Posterior vena cava (tissue), 2 donors: ENCODE data around the gene KPTN. TPM values are rescaled to one million over a fixed set of nuclear protein-coding genes. Genes with fewer than 3 reads are reported as not detected.
"Not testable (repeated sequence)": the region's sequence is repeated elsewhere in the genome, so short reads cannot be mapped to it uniquely, and the experiment has no call there.

Source experiments
- DNase-seq: peaks from one replicate; pipeline ENCODE4 v3.0.0-alpha.2; 2020; ENCODE audit warnings: low spot score
- intact Hi-C, 2 donors: fragments of 100-400 bp; cut with DNase I; formaldehyde crosslinking; loops; one replicate each; pipeline versions ENCODE4 v1.14.1 to v1.14.2; 2022 to 2023
- total RNA-seq, 2 donors: library from RNA; stranded (reverse); fragmentation: NEBNext Ultra II Directional; extraction: Animal tissue kit (Norgen Biotek cat#: 25700); gene quantifications; one replicate each; pipeline ENCODE4 v1.2.1, GENCODE V29; 2021
- donor health status: DM: yes; HTN: yes; CAD: no.
- donor health status: DM: yes; HTN: yes; CAD: no.

The KPTN gene
- total RNA-seq, 2 donors from 2014 or later: 6.5 to 7.9 TPM

DNA sequence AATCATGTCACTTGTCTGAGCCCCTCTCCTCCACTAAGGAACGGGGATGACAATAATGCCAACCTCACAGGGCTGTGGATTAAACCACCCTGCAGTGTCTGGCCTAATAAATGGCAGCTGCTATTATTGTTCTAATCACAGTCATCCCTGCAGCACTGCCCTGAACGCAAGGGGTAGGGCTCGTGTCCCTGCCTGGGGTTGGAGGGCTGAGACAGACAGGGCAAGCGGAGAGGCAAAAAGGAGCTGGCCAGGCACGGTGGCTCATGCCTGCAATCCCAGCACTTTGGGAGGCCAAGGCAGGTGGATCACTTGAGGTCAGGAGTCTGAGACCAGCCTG is 10.2 kb upstream of the KPTN start:
- intact Hi-C loops: no loop called here
- DNase-seq: no peak

DNA sequence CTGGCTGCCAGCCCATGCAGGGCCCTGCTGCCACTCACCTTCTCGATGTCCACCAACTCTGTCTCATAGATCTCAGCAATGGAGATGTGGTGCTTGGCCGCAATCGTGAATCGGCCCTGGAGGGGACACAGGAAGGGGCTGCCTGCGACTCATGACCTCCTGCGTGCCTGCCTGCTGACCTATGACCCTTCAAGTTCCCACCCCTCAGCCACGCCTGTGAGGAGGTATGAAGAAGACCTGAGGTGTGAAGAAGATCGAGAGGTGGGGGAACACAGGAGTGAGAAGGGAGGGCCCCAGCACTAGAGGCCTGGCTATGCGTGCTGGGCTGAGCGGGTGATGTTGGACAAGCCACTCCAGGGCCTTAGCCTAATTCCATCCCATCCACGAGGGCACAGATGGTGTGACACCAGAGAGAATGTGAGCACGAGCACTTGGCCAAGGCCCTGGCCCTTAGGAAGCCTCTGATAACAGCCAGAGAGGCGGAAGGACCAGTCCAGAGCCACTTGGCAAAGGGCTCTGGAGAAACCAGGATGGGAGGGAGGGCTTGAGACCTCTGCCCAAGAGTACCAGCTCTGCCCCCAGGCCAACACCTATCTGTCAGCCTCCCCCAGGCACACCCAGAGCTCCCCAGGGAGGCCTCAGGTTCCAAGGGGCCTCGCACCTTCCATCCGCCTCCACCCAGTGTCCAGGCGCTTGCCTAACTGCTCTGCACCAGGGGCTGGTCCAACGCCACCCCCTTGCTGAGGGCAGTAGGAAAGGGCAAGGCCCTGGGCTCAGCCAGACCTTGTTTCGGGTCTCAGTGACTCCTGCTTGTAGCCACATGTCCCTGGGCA is 9.6 kb upstream of the KPTN start:
- intact Hi-C loops: no loop called here
- peak; percentile 75 for DNase-seq

DNA sequence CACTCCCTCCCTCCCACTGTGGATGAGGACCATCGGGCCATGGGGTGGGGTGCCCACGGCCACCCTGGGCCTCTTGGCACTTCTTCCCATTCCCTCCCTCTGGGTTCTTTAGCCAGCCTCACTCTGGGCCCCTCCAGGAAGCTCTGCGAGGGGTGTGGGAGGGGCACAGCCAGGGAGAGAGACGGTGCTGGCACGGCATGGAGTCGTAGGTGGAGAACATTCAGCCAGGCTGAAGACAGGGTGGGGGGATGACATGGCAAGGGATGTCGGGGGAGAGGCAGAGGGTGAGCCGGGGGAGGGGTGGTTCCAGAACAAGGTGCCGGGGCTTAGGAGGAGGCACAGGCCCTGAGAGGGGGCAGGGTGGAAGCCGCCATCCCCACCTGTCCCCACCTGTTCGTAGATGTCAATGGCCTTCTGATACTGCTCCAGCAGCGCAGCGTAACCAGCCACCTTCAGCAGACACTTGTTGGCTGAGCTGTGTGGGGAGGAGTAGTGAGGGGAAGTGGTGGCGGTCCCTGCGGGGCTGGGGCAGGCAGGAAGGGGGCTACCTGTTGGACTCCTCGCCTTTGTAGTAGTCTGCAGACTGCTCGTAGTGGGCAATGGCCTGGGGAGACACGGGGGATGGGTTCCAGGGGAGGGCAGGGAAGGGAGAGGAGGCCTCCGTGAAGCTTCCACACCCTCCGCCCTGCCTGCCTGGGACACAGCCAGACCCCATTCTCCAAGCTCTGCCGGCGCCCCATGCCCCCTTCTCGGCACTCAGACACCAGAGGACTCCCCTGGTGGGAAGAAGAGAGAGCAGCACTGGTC is 8.8 kb upstream of the KPTN start:
- intact Hi-C loops: no loop called here
- peak; percentile 66 for DNase-seq

DNA sequence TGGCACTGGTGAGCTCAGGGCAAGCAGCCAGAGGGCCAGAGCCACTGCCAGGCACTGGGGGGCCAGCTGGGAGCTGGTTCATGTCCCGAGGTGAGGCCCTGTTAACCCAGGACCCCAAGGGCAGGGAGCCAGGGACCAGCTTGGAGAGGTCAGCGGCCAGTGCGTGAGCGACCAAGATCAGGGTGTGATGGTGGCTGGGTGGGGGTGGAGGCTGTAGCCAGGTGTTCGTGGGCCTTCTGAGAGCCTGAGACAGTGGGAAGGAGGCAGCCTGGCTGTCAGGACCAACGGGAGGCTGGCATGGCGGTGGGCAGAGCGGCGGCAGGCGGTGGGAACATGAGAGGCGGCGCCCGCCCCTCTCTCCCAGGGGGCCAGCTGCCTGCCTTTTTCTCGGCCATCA is 8.1 kb upstream of the KPTN start:
- intact Hi-C loops: no loop called here
- peak; percentile 78 for DNase-seq

DNA sequence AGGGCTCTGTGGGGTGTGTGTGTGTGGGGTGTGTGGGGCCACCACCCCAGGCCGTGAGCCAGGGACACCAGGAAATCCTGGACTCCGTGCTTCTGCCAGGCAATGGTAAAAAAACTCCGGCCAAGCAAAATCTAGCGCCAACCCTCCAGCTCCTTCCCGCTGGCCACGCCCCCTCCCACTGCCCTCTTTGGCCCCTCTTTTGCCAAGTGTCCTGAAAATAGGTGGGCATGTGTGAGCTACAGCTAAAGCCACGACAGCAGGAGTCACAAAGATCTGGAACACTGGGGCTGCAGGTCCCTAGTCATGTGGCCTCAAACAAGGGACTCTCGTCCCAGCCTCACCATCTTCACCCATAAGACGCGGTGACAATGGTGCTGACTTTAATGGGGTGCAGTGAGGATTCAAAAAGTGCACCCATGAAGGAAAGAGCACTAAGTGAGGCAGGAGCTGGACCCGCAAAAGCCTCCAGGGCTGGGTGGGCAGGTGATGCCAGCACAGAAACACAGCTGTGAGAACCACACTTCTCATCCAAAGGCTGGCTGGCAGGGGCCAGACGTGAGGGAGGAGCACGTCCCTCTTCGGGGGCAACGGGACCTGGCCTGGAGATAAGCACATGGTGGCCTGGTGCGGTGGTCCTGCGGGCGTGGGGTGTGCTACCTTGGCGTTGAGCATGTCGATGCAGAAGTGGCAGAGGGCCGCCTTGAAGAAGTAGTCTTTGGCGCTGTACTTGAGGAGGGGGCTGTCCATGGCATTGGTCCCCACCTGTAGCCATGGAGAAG is 7.5 kb upstream of the KPTN start:
- DNase-seq: peak; percentile 60
- intact Hi-C loops: no loop called here

DNA sequence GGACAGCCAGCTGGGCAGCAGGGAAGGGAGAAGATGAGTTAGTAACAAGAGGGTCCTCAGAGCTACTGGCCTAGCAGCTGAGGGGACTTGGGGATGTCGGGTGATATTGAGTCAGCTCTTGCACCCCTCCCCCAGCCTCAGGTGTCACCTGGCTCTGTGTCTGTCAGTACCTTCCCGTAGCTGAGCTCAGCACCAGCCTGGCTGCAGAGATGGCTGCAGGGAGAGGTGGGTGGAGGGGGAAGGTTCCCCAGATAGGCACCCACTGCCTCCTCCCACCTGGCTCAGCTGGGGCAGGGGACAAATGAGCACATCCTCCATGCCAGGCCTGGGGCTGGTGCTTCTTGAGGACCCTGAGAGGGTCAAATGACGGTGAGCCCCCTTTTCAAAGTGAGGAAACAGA is 6.8 kb upstream of the KPTN start:
- intact Hi-C loops: no loop called here
- DNase-seq: peak; percentile 71

DNA sequence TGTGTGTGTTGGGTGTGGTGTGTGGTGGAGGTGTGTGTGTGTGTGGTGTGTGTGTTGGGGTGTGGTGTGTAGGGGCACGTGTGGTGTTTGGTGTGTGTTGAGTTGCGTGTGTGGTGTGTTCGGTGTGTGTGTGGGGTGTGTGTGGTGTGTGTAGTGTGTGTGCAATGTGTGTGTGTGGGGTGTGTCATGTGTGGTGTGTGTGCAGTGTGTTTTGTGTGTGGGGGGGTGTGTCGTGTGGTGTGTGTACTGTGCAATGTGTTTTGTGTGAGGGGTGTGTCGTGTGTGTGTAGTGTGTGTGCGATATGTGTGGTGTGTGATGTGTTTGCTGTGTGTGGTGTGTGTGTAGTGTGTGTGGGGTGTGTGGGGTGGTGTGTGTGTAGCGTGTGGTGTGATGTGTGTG is 6.0 kb upstream of the KPTN start:
- intact Hi-C loops: no loop called here
- DNase-seq: no peak

DNA sequence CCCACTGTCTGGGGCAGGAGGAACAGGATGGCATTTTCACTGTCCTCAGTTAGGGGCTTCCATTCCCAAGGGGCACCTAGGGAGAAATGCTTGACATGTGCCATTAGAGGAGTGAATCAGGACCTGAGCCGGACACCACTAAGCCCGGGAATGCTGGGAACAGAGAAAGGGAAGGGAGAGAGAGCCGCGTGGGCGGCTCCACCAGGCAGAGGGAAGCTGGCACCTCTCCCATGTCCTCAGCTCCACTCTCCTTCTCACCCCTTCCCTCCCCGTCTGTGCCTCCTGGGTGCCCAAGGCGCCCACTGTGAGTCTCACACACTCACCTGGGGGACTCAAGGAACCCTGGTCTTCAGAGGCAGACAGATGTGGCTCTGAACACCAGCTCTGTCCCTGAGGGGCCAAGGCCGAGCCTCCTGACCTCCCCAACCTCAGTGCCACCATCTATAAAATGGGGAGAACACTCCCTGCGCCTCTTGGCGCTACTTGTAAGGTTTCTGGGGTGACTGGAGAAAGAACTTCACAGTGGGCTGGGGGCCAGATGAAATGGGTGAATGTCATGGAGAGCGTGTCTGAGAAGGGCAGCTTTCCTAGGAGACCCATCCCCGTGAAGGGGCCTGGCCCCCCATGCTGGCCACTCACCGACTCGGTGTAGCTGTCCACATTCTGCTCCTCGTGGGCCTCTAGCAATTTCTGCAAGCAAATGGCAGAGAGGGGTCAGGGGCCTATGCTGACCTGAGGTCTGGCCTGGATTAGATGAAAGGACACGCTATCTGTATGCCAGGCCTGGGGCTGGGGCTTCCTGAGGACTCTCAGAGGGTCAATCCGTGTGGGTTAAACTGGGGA is 5.3 kb upstream of the KPTN start:
- peak; percentile 70 for DNase-seq

DNA sequence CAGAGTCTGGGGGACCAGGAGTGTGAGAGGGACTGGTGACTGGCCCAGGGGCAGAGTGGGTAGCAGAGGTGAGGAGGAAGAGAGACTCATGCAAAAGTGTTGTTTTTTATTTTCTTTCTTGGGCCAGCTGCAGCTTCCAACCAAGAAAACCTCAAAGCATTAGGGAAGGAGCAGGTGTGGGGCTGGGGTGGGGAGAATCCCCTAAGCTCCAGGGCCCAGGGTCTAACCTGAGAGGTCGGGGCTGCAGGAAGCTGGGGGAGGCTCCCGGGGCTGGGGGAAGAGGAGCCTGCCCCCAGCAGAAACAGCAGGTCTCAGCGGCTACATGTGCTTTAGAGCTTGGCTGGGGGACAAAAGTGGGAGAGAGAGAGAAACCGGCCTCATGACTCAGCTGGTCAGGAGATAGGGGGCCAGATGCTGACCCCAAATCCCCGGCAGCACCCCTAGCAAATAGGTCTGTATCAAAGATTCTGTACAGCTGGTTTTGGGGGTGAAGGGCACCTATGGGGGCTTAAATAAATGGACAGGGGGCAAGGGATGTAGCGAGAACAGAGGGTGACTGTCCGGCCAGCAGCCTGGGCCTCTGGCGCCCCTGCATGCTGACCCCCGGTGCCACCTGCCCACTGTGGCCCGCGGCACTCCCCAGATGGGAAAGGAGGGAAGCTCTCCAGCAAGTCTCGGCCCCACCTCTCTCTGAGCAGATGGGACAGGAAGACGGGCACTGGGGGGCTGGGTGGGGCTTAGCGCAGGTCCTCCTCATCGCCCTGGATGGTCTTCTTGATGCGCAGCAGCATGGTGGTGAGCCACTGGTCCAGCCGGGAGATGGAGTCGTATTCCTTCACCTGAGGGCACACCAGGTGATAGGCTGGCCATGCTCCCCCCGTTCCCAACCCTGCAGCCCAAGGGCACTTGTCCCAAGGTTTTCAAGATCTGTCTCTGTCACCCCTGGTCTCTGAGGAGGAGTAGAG is 3.8 kb upstream of the KPTN start:
- DNase-seq: no peak
- intact Hi-C loops: no loop called here

More for the DNA sequence above, 5.3 kb upstream of the KPTN start:
- intact Hi-C loops: no loop called here

DNA sequence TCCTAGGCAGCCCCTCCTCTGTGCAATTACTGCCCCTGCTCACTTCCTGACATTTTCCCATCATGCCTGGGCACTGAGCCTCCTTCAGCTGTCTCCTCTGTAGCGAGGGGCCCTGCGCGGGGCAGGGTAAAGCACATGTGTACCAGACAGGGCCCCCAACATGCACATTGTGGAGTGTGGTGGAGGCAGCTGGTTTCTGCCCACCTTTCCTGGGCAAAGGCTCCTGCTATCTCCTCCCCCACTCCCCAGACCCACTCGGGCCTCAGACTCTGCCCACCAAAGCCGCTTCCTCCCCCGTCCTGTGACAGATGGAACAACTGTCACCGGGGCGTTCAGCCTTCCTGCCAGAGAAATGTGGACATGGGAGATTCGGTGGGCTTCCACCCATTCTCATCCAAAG is 2.9 kb upstream of the KPTN start:
- intact Hi-C loops: no loop called here
- peak; percentile 58 for DNase-seq

DNA sequence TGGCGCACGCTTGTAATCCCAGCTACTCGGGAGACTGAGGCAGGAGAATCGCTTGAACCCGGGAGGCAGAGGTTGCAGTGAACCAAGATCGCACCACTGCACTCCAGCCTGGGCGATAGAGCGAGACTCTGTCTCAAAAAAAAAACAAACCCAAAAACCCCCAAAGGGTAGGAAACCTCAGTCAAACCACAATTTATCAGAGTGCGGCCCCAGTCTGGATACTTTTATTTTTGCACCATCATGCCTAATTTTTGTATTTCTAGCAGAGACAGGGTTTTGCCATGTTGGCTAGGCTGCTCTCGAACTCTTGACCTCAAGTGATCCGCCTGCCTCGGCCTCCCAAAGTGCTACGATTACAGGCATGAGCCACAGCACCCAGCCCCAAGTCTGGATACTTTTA is 2.2 kb upstream of the KPTN start:
- DNase-seq, intact Hi-C loops: not testable (repeated sequence)

DNA sequence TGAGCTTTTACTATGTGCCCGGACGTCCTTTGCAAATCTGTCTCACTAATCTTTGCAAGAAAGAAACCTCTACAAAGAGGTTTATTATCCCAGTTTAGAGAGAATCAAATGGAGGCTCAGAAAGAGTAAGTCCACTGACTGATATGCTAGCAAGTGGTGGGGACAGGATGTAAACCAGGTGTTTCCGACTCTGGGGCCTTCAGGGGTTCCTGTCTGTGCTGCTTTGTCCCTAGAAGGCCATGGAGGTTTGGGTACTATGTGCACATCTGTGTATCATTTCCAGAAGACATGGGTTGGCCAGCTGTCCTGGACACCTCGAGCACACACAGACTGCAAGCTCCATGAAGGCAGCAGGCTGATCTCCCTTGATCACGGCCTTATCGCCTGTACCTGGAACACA is 1.2 kb upstream of the KPTN start:
- intact Hi-C loops: no loop called here
- no peak for DNase-seq

DNA sequence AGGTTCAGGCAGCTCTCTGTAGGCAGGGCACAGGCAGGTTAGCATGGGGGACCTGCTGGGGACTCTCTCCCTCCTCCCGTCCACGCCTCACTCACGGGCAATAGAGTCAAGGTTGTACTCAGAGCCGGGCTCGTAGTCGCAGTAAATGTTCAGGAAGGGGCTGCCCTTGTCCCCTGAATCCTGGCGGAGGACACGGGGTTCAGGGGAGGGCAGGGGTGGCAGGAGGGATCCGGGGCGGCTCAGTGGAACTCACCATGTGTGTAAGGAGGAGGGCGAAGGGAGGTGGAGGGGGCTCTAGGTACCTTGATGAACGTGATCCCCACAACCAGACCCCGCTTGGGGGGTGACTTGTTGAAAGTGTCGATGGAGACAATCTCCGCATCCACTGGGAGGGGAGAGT is 819 bp downstream of the KPTN start:
- no peak for DNase-seq
- intact Hi-C loops: no loop called here

DNA sequence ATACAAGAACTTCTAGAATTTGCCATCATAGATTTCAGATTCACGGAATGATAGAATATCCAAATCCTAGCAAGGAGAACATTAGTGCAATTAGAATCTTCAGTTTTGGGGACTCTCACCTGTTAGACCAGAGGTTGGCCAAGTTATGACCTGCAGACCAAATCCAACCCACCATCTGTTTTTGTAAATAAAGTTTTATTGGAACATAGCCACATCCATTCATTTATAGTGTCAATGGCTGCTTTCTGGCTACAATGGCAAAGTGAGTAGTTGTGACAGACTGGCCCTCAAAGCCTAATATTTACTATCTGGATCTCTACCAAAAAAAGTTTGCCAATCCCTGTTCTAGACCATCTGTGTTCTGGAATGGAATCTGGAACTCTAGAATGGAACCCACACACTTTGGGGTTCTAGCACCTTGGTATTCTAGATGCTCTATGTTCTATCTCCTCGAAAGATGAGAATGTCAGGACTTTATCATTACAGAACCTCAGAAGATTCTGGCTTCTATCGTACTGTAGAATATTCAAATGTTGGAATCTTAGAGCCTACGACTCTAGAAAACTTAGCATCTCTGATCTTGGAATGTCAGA is 2.5 kb downstream of the KPTN start:
- no peak for DNase-seq
- intact Hi-C loops: no loop called here

DNA sequence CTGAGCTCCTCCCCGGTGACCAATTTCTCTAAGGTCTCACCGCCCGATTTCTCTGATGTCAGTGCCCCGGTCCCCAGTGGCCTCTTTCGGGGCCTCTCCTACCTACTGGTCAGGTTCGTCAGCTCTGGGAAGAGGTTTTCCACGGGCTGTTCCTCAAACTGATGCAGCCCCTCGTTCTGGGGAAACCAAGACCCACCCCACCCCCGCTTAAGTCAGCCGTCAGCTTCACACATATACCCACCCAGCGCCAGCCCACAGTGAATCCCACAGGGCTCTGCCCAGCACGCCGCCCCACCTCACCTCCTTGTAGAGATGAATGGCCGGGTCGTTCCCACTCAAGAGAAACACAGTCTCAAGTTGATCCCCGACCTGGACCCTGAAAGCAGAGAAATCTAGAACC is 3.4 kb downstream of the KPTN start:
- intact Hi-C loops: no loop called here

DNA sequence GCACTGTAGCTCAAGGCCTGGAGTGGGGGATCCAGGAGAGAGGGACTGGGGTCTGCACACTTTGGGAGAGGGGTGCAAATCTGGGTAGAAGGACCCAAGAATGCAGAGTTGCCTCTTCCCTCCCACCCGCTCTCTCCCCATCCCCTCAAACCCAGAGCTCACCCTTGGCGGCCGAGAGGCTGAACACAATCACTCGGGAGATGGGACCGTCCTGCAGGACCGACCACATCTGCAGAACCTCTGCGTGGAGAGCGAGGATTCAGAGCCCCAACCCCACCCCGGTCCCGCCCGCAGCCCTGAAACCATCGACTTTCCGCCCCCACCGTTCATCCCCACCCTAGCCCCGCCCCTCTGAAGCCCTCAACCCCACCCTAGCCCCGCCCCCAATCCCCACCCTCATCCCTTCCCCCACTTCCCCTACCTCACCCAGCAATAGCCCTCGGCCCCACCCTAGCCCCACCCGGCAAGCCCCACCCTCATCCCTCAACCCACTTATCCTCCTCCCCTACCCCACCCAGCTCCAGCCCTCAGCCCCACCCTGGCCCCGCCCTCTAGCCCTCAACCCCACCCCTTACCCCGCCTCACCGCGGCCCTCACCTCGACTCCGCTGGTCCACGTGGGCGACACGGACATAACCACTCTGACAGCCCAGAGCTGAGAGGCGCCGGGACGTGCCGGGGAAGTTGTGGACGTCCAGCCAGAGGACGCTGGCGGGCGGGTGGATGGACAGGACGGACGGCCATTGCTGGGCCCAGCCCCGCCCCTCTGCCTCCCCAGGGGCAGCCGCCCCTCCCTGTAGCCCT is 4.1 kb downstream of the KPTN start:
- no peak for DNase-seq
- intact Hi-C loops: no loop called here

More for the DNA sequence above, 3.4 kb downstream of the KPTN start:
- DNase-seq: no peak

DNA sequence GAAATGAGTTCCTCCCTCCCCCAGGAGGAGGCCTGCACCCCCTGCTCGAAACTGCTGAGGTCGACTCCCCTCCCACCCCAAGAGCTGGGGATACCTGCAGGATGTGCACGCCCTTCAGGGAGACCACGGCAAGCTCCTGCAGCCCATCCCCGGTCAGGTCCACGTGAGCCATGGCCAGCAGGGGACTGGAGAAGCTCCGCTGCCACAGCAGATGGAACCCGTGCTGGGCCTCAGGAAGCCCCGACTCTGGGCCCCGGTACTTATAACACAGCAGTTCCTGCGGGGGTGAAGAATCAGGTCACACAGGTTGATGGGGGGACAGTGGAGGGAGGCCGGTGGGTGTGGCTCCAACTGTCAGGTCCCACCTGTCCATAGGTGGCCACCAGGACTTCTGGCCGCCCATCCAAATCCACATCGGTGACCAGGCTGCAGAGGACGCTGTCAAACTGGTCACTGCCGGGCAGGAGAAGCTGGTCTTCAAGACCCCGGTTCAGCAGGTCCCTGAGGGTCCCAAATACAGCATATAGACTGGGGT is 7.5 kb downstream of the KPTN start:
- intact Hi-C loops: no loop called here
- DNase-seq: no peak
